H1 (cell line): ENCODE data around the gene GJB3.
"Not testable (repeated sequence)": the region's sequence is repeated elsewhere in the genome, so short reads cannot be mapped to it uniquely, and the experiment has no call there.

ENCODE experiments used
- ASH2L ChIP-seq: fragments of 200-600, 300-600 bp; sonication (generic); IDR thresholded peaks from one replicate; pipeline ENCODE4 v1.7.1; 2017; ENCODE audit warnings: low read length
- BRCA1 ChIP-seq: IDR thresholded peaks from 2 replicates; pipeline ENCODE4 v1.6.1; 2012; ENCODE audit warnings: low read depth, low read length, improper control_type of control experiment
- CTCF ChIP-seq, 3 experiments: IDR thresholded peaks; 1 replicate in 2 of 3; 2 replicates in 1 of 3; pipeline versions ENCODE4 v1.5.1 to v1.6.1; 2011; ENCODE audit warnings: low read length in 3 of 3, mild to moderate bottlenecking in 3 of 3, inconsistent platforms in 2 of 3, low read depth in 1 of 3, moderate library complexity in 1 of 3; ENCODE audit not compliant: insufficient read depth in 1 of 3; ENCODE audit errors: control extremely low read depth in 1 of 3
- E2F6 ChIP-seq: IDR thresholded peaks from 2 replicates; pipeline ENCODE4 v1.6.1; 2012; ENCODE audit warnings: inconsistent platforms
- EP300 ChIP-seq, 2 experiments: IDR thresholded peaks; 1 replicate in 1 of 2; 2 replicates in 1 of 2; pipeline ENCODE4 v1.6.1; 2011 to 2012; ENCODE audit warnings: low read depth in 2 of 2, low read length in 2 of 2, mild to moderate bottlenecking in 2 of 2, borderline replicate concordance in 1 of 2, inconsistent platforms in 1 of 2, moderate library complexity in 1 of 2
- FOSL1 ChIP-seq: IDR thresholded peaks from 2 replicates; pipeline ENCODE4 v1.6.1; 2011; ENCODE audit warnings: mild to moderate bottlenecking, low read depth, low read length, moderate library complexity; ENCODE audit not compliant: insufficient read depth
- NRF1 ChIP-seq: IDR thresholded peaks from 2 replicates; pipeline ENCODE4 v1.6.1; 2011; ENCODE audit warnings: mild to moderate bottlenecking, low read depth, low read length, improper control_type of control experiment
- POLR2AphosphoS5 ChIP-seq: IDR thresholded peaks from 2 replicates; pipeline ENCODE4 v1.6.1; 2011; ENCODE audit warnings: low read depth, low read length
- YY1 ChIP-seq: IDR thresholded peaks from 2 replicates; pipeline ENCODE4 v1.6.1; 2011; ENCODE audit warnings: low read depth, mild to moderate bottlenecking, low read length

- not testable (repeated sequence) for TF ChIP-seq YY1; NRF1; EP300 (IDR thresholded peaks at IDR 0.05; ENCODE audit: borderline replicate concordance in 1 of 2, low read depth in 2 of 2, low read length in 2 of 2); CTCF (IDR thresholded peaks at IDR 0.05; ENCODE audit: control extremely low read depth in 1 of 3, insufficient read depth in 1 of 3, low read depth in 1 of 3, low read length in 3 of 3); BRCA1; FOSL1; E2F6; ASH2L; POLR2AphosphoS5
Observed at GRCh38 chr1:34773114-34773513, 7.9 kb upstream of the GJB3 start.
